ENCODE measurements around the gene HIVEP2.

HIVEP2 gene

GRCh38 chr6:142857233-142857761, 87.7 kb downstream of the HIVEP2 start:
- DNase-seq: no peak

GRCh38 chr6:142856624-142857232, 88.2 kb downstream of the HIVEP2 start:
- DNase-seq: no peak

GRCh38 chr6:142855893-142856623, 88.9 kb downstream of the HIVEP2 start:
- DNase-seq: no peak

GRCh38 chr6:142854589-142855488, 90.1 kb downstream of the HIVEP2 start:
- no peak for DNase-seq

- DNase-seq: no peak
Measured at GRCh38 chr6:142853244-142854180, 91.5 kb downstream of the HIVEP2 start.

GRCh38 chr6:142851601-142852000, 93.4 kb downstream of the HIVEP2 start:
- DNase-seq: no peak

- DNase-seq: no peak
Measured at GRCh38 chr6:142850679-142851423, 94.1 kb downstream of the HIVEP2 start.

GRCh38 chr6:142848976-142849375, 96.0 kb downstream of the HIVEP2 start:
- DNase-seq: no peak

- DNase-seq: no peak
Measured at GRCh38 chr6:142848156-142848555, 96.8 kb downstream of the HIVEP2 start.

GRCh38 chr6:142846883-142847287, 98.1 kb downstream of the HIVEP2 start:
- no peak for DNase-seq

- DNase-seq: no peak
Measured at GRCh38 chr6:142846459-142846831, 98.5 kb downstream of the HIVEP2 start.

- DNase-seq: peak; percentile 34 to 36
Measured at GRCh38 chr6:142845624-142846458, 99.1 kb downstream of the HIVEP2 start.

- DNase-seq: no peak
Measured at GRCh38 chr6:142845143-142845571, 99.8 kb downstream of the HIVEP2 start.

GRCh38 chr6:142844065-142844755, 100.8 kb downstream of the HIVEP2 start:
- DNase-seq: no peak

GRCh38 chr6:142843361-142843760, 101.6 kb downstream of the HIVEP2 start:
- DNase-seq: no peak

GRCh38 chr6:142842418-142843261, 102.3 kb downstream of the HIVEP2 start:
- no peak for DNase-seq

GRCh38 chr6:142841915-142842314, 103.1 kb downstream of the HIVEP2 start:
- no peak for DNase-seq

- no peak for DNase-seq
Measured at GRCh38 chr6:142839686-142840040, 105.3 kb downstream of the HIVEP2 start.
